Limb (tissue), 2 donors: Measurements from ENCODE around the gene GEMIN7.

Experiments used
- DNase-seq, 2 donors: peaks; one replicate each; pipeline ENCODE4 v3.0.0-alpha.2; 2016; ENCODE audit errors: extremely low spot score in 2 of 2

Gene GEMIN7

GRCh38 chr19:45061965-45062364 is 17.1 kb upstream of the GEMIN7 start:
- no peak for DNase-seq

GRCh38 chr19:45063851-45064801 is 14.9 kb upstream of the GEMIN7 start:
- no peak for DNase-seq

- DNase-seq, result no peak
These were observed 12.0 kb upstream of the GEMIN7 start for GRCh38 chr19:45066921-45067661.

- DNase-seq, result no peak
These were observed 11.0 kb upstream of the GEMIN7 start for GRCh38 chr19:45068041-45068440.

- no peak for DNase-seq
These were observed 10.0 kb upstream of the GEMIN7 start for GRCh38 chr19:45069056-45069455.

GRCh38 chr19:45070214-45070613 is 8.8 kb upstream of the GEMIN7 start:
- no peak for DNase-seq

- DNase-seq, result no peak
These were observed 8.1 kb upstream of the GEMIN7 start for GRCh38 chr19:45070861-45071544.

GRCh38 chr19:45071545-45071938 is 7.5 kb upstream of the GEMIN7 start:
- no peak for DNase-seq

GRCh38 chr19:45071969-45072790 is 6.9 kb upstream of the GEMIN7 start:
- DNase-seq, result no peak

GRCh38 chr19:45074744-45075300 is 4.2 kb upstream of the GEMIN7 start:
- DNase-seq, result no peak

GRCh38 chr19:45075301-45076028 is 3.6 kb upstream of the GEMIN7 start:
- DNase-seq, result peak in 1 of 2 donors; percentile 52

GRCh38 chr19:45076029-45076850 is 2.8 kb upstream of the GEMIN7 start, which contains the start of gene ZNF296:
Gene ZNF296, minus strand, starts transcription at chr19:45076478. Its CDS starts 105 bp downstream, at chr19:45076373.
- DNase-seq, result peak; percentile 7 to 65

- no peak for DNase-seq
These were observed 2.0 kb upstream of the GEMIN7 start for GRCh38 chr19:45076851-45077730.

- no peak for DNase-seq
These were observed 534 bp upstream of the GEMIN7 start for GRCh38 chr19:45078390-45079062.

GRCh38 chr19:45079911-45080370 is 881 bp downstream of the GEMIN7 start:
- no peak for DNase-seq

- DNase-seq, result no peak
These were observed 3.1 kb downstream of the GEMIN7 start for GRCh38 chr19:45082170-45082569.

- DNase-seq, result no peak
These were observed 7.4 kb downstream of the GEMIN7 start for GRCh38 chr19:45086480-45086879.
